Activated CD4-positive, alpha-beta T cell treated with anti-CD3 and anti-CD28 coated beads, Interleukin-2, amount 10 ng/mL, durations not matched to agents 7 days and 5 days (primary cell): Measurements from ENCODE around the gene FGD5. TPM values are rescaled to one million over a fixed set of nuclear protein-coding genes. Genes with fewer than 3 reads are reported as not detected.

Experiments
- CTCF ChIA-PET: fragments of 350-600 bp; sonication (Branson Sonifier 250); formaldehyde crosslinking; loops from one replicate; lab custom pipeline; 2021; ENCODE audit warnings: antibody characterized with exemption; lab: Charles Lee
- POLR2A ChIA-PET: fragments of 350-600 bp; sonication (Branson Sonifier 250); formaldehyde crosslinking; loops from one replicate; lab custom pipeline; 2021; ENCODE audit warnings: antibody characterized with exemption; lab: Charles Lee
- DNase-seq: peaks from one replicate; pipeline ENCODE4 v3.0.0-alpha.2; 2020
- H3K27ac Mint-ChIP-seq: one replicate; pipeline ENCODE4 v1.8.0; 2021; ENCODE audit warnings: mild to moderate bottlenecking, moderate library complexity, mixed read lengths
- H3K27me3 Mint-ChIP-seq: one replicate; pipeline ENCODE4 v1.8.0; 2021; ENCODE audit warnings: mixed read lengths
- H3K36me3 Mint-ChIP-seq: one replicate; pipeline ENCODE4 v1.8.0; 2021; ENCODE audit warnings: low read depth, mixed read lengths
- H3K4me1 Mint-ChIP-seq: one replicate; pipeline ENCODE4 v1.8.0; 2021; ENCODE audit warnings: mixed read lengths
- H3K4me3 Mint-ChIP-seq: one replicate; pipeline ENCODE4 v1.8.0; 2021; ENCODE audit warnings: mild to moderate bottlenecking, moderate library complexity, mixed read lengths
- H3K9me3 Mint-ChIP-seq: one replicate; pipeline ENCODE4 v1.8.0; 2021; ENCODE audit warnings: mixed read lengths
- total RNA-seq, 2 experiments: library from RNA; stranded (reverse); gene quantifications; one replicate each; pipeline ENCODE4 v1.2.3, GENCODE V29; 2021

FGD5 gene
- total RNA-seq, 2 experiments from 2014 or later, result 0.15 to 0.17 TPM

DNA sequence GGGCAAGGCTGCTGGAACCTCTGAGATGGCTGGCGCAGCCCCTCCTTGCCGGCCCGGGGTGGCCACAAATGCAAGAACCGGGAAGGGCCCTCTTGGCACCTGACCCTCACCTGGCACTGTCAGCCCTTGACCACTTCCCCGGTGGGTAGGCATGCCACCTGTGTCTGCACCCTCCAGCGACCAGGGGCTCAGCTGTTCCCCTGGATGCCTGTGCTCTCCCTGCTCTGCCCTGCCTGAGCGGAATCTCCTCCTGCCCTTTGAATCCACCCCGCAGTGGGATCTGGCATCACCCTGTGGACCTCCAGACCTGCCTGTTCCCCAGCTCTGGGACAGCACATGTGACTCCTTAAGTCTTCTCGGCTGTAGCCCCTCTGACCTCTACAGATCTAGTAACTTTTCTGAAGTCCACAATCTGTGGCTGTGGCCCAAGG is 26.1 kb upstream of the FGD5 start:
- no peak overlapping the region for H3K27ac Mint-ChIP-seq
- H3K27me3 Mint-ChIP-seq, result peaks cover 8% of the 10 kb centered on the region
- CTCF ChIA-PET, result interaction anchor here (2.2 kb wide), 1 partner anchor 128 kb away, joined by 9 read pairs; no protein-coding TSS in a partner anchor
- H3K9me3 Mint-ChIP-seq, result no peaks in the 10 kb centered on the region
- no peaks in the 10 kb centered on the region for H3K36me3 Mint-ChIP-seq
- H3K4me1 Mint-ChIP-seq, result peaks cover 4% of the 10 kb centered on the region
- POLR2A ChIA-PET, result no interaction called here
- no peak overlapping the region for H3K4me3 Mint-ChIP-seq
- DNase-seq, result no peak

DNA sequence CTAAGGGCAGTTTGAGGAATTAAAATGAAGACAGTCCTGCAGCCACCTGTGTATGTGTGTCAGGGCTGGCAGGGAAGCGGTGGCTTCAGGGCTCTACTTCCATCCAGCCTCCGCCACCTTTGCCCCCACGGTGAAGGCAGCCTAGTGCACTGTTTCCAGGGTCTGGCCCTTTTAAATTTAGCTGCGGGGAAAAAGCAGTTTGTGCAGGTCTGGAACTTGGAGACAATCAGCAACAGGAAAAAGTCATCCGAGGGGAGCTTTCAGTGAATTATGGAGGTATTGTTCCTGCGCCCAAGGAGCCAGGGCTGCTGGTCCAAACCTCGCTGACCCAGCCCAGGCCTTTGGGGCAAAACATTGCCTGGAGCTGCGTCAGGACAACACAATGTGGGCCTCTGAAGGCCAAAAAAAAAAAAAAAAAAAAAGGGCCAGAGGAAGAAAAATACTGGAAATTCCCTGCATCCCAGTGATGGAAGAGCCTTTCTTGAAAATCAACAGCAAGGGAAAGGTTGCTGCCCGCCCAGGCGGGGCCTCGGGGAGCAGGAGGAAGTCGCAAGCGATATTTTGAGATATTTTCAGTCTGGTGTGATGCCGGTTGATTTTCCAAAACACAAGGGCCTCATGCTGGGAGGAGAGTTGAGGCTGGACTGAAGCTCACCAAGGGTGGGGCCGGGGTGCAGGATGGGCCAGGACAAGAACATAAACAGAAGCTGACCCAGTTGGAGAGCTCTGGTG is 25.5 kb upstream of the FGD5 start:
- Mint-ChIP-seq H3K27me3 (peaks cover 10% of the 10 kb centered on the region), H3K4me3 (no peak overlapping the region), H3K4me1 (peaks cover 4% of the 10 kb centered on the region), H3K9me3 (no peaks in the 10 kb centered on the region), H3K36me3 (no peaks in the 10 kb centered on the region), H3K27ac (no peak overlapping the region)
- ChIA-PET POLR2A (no interaction called here), CTCF (no interaction called here)
- no peak for DNase-seq

DNA sequence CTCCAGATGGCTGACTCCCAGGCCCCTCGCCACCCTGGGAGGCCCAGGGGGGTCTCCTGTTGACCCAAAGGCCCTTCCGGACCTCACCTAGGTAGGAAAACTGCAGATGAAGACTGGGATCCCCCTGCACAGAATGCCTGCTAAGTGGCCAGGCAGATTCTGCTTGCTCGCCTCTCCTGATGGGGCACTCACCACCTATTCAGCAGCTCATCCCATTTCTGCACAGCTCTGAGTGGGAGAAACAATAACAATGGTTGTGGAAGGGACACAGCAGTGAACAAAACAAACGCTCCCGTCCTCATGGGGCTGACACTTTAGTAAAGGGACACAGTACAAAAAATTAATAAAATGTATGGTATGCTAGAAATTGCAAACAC is 24.9 kb upstream of the FGD5 start:
- Mint-ChIP-seq H3K36me3 (no peaks in the 10 kb centered on the region), H3K27ac (no peak overlapping the region), H3K9me3 (no peaks in the 10 kb centered on the region), H3K4me1 (peaks cover 4% of the 10 kb centered on the region), H3K4me3 (no peak overlapping the region), H3K27me3 (peaks cover 10% of the 10 kb centered on the region)
- DNase-seq, result no peak
- POLR2A ChIA-PET, result no interaction called here
- CTCF ChIA-PET, result no interaction called here

DNA sequence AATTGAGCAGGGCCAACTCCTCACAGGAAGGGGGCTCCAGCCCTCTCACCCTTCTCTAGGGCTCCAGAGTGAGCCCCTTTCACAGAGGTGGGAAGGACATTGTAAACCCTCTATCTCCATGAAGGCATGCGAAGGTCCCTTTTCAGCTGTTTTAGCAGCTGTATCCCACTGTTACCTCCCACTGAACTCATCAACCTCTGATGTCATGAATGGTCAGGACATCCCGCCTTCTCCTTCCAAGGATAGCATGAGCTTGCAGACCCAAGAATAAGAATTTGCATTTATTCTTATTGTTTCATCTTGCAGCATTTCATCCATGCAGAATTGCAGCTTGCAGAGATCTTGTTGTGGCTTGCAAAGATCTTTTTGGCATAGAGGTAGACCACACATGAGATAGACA is 24.3 kb upstream of the FGD5 start:
- no peak overlapping the region for H3K27ac Mint-ChIP-seq
- H3K4me1 Mint-ChIP-seq, result no peaks in the 10 kb centered on the region
- DNase-seq, result no peak
- ChIA-PET CTCF (no interaction called here), POLR2A (no interaction called here)
- H3K27me3 Mint-ChIP-seq, result peaks cover 13% of the 10 kb centered on the region
- H3K36me3 Mint-ChIP-seq, result no peaks in the 10 kb centered on the region
- no peaks in the 10 kb centered on the region for H3K9me3 Mint-ChIP-seq
- H3K4me3 Mint-ChIP-seq, result no peak overlapping the region

DNA sequence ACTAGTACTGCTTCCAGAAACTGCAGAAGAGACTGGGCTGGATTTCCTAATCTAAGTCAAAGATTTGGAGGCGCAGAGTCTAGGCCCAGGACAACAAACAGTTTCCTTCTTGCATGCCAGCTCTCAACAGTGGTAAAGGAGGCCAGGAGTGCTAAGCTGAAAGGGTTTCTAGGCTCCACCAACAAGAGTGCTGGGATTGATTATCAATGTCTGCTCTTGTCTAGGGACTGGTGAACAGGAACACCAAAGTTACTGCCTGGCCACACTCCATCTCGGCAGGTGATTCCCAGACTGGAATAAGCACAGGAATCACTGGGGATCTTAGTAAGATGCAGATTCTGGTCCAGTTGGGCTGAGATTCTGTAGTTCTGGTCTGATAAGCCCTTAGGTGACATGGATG is 22.8 kb upstream of the FGD5 start:
- Mint-ChIP-seq H3K4me1 (peaks cover 1% of the 10 kb centered on the region), H3K36me3 (no peaks in the 10 kb centered on the region), H3K9me3 (no peaks in the 10 kb centered on the region), H3K4me3 (no peak overlapping the region), H3K27me3 (peaks cover 13% of the 10 kb centered on the region), H3K27ac (no peak overlapping the region)
- DNase-seq, result no peak
- CTCF ChIA-PET, result no interaction called here
- POLR2A ChIA-PET, result no interaction called here

DNA sequence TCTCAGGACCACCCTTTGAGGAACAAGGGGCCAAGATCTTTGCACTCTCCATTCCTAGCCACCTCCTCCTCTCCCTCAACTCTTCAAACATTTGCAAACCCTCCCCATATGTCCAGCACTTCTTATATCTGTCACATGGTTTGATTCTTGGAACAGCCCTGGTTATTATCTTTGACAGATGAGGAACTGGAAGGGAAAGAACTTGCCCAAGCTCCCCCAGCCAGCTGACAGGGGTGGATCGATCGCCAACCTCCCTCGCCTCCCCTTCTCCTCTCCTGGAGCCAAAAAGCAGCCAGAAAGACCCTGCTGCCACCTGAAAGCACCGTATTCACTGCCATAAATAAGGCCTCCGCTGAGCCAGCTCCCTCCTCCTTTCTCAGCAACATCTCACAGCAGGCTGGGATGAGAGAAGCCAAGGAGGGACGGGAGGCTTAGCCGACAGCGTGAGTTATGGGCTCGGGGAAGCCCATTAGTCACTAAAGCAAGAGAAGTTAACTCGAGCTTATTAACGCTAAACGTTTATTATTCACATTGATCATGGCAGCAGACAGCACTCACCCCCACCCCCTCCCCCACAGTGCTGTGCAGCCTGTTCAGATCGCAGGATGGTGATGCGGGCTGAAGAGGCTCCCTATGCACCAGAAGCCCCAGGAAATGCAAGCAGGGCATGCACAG is 22.2 kb upstream of the FGD5 start:
- H3K4me3 Mint-ChIP-seq, result no peak overlapping the region
- no peak overlapping the region for H3K27ac Mint-ChIP-seq
- DNase-seq, result no peak
- peaks cover 1% of the 10 kb centered on the region for H3K4me1 Mint-ChIP-seq
- no peaks in the 10 kb centered on the region for H3K9me3 Mint-ChIP-seq
- POLR2A ChIA-PET, result no interaction called here
- H3K36me3 Mint-ChIP-seq, result no peaks in the 10 kb centered on the region
- CTCF ChIA-PET, result no interaction called here
- peaks cover 13% of the 10 kb centered on the region for H3K27me3 Mint-ChIP-seq

DNA sequence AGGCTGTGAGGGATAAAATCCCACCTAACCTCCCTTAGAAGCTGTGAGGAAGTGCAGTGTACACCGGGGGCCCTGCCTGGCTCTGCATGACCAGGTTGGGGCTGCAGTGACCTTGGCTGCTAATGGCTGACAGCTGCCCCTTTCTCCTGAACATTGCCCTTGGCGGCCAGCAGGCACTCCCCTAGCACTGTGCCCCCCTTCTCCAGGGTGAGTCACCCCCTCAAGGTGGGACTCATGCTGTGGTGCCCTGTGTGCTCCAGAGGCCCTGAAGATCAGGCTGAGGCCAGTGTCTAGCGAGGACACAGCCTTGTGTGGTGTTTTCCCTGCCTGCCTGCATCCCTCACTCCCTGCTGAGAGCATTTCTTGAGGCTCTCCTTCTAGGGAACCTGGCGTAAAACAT is 21.0 kb upstream of the FGD5 start:
- Mint-ChIP-seq H3K9me3 (no peaks in the 10 kb centered on the region), H3K4me3 (no peak overlapping the region), H3K4me1 (peaks cover 1% of the 10 kb centered on the region), H3K36me3 (no peaks in the 10 kb centered on the region), H3K27ac (no peak overlapping the region), H3K27me3 (peaks cover 12% of the 10 kb centered on the region)
- CTCF ChIA-PET, result interaction anchor here (0.8 kb wide), 1 partner anchor 123 kb away, joined by 3 read pairs; no protein-coding TSS in a partner anchor
- DNase-seq, result no peak
- POLR2A ChIA-PET, result no interaction called here

DNA sequence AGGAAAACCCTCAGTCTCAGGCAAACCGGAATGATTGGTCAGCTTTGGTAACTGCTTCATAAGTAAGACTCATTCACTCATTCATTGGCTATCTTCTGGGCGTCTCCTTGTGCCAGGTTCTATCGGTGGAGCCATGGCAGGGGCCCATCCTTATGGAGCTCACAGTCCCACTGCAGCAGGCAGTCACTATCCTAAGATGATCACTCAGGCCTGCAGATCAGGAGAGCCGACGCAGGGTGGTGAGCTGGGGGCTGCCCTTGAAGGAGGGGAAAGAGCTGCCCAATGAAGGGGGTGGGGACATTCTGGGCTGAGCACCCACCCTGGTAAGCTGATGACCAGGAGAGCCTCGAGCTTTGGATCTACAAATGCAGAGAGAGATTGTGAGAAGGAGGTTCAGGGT is 20.5 kb upstream of the FGD5 start:
- CTCF ChIA-PET, result interaction anchor here (0.8 kb wide), 1 partner anchor 123 kb away, joined by 3 read pairs; no protein-coding TSS in a partner anchor
- H3K27me3 Mint-ChIP-seq, result peaks cover 15% of the 10 kb centered on the region
- no peak overlapping the region for H3K27ac Mint-ChIP-seq
- no peak for DNase-seq
- POLR2A ChIA-PET, result no interaction called here
- no peak overlapping the region for H3K4me3 Mint-ChIP-seq
- H3K9me3 Mint-ChIP-seq, result no peaks in the 10 kb centered on the region
- peaks cover 4% of the 10 kb centered on the region for H3K4me1 Mint-ChIP-seq
- no peaks in the 10 kb centered on the region for H3K36me3 Mint-ChIP-seq

DNA sequence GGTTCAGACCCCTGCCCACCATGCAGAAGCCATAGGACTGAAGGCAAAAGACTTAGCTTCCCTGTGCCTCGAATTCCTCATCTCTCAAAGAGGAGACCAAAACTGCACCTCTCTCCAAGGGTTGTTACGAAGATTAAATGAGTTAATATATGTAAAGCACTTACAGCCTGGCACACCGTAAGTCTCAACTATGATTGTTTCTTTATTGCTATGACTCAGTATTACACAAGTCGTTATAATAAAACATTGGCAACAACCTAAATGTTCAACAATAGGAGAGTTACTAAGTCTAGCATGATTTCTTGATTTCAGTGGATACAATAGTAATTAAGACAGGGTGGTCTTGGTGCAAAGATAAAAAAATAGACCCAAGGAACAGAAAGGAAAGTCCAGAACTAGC is 19.6 kb upstream of the FGD5 start:
- Mint-ChIP-seq H3K27me3 (peaks cover 21% of the 10 kb centered on the region), H3K4me3 (no peak overlapping the region), H3K36me3 (no peaks in the 10 kb centered on the region), H3K4me1 (peaks cover 9% of the 10 kb centered on the region), H3K27ac (no peak overlapping the region), H3K9me3 (no peaks in the 10 kb centered on the region)
- ChIA-PET CTCF (no interaction called here), POLR2A (no interaction called here)
- DNase-seq, result no peak

DNA sequence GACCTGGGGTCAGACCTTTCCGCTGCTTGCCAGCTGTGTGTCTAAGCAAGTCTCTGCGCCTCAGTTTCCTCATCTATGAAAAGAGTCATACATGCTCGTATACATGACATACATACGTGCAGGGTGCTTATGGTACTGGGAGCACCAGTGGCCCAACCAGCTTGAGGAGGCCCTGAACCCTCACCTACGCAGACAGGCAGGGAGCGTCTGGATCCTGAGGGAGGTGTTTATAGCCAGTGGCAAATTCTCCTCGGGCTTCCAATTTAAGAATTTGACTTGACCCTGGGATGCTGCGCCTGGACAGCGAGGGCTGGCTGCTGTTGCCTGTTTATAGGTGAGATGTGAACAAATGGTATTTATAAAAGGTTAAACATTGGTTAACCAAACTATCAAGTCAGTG is 17.7 kb upstream of the FGD5 start:
- Mint-ChIP-seq H3K27ac (no peak overlapping the region), H3K4me1 (peaks cover 22% of the 10 kb centered on the region), H3K9me3 (no peaks in the 10 kb centered on the region), H3K36me3 (no peaks in the 10 kb centered on the region), H3K27me3 (peaks cover 32% of the 10 kb centered on the region), H3K4me3 (no peak overlapping the region)
- DNase-seq, result no peak
- CTCF ChIA-PET, result no interaction called here
- POLR2A ChIA-PET, result no interaction called here

DNA sequence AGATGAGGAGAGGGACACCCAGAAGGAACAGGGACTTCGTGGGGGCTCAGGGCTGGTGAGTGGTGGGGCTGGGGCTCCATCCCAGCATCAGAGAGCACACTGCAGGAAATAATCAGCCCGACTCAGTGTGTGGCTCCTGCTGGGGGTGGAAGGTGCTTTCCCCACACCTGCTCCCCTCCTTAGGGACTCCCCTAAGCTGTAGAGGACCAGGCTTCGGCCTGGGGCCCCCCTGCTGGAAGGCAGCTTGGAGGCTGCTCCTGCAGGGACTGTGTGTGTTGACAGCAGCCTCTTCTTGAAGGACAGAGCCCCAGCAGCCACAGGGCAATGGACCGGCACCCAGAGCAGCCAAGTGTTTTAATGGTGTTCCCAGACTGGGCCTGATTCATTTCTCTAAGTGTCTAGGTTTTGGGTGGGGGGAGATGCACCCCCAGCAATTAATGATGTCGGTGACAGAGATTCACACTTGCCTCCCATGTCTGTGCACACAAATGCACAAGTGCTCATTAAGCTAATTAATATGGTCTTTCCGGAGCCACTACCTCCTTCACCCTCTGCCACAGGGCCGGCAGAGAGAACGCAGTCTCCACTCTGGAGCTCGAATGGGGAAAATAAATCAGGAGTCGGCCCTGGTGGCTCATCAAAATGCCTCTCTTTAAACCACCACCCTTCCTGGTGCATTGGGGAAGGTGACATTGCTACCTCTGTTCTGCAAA is 16.9 kb upstream of the FGD5 start:
- Mint-ChIP-seq H3K27me3 (peaks cover 40% of the 10 kb centered on the region), H3K4me1 (peaks cover 30% of the 10 kb centered on the region), H3K27ac (no peak overlapping the region), H3K9me3 (no peaks in the 10 kb centered on the region), H3K4me3 (no peak overlapping the region), H3K36me3 (no peaks in the 10 kb centered on the region)
- ChIA-PET CTCF (interaction anchor here (1.0 kb wide), 1 partner anchor 78 kb away, joined by 3 read pairs; no protein-coding TSS in a partner anchor), POLR2A (no interaction called here)
- no peak for DNase-seq

DNA sequence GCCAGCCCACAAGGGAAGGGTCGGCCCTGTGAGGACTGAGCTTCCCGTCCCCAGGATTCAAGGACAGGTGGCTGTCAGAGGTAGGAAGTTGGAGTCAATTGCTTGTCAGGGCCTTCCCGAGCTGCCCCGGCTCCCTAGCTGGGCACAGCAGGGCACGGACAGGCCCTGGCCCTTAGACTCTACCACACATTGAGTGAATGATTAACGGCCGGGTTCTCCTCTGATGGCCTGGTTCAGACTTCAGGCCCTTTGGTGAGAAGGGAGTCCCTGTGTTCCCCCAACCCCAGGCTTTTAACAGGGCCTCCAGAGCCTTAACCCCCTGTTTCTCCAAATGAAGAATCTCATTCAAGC is 16.4 kb upstream of the FGD5 start:
- ChIA-PET CTCF (interaction anchor here (1.0 kb wide), 1 partner anchor 79 kb away, joined by 3 read pairs; no protein-coding TSS in a partner anchor), POLR2A (no interaction called here)
- Mint-ChIP-seq H3K4me3 (no peak overlapping the region), H3K4me1 (peaks cover 32% of the 10 kb centered on the region), H3K27me3 (peaks cover 44% of the 10 kb centered on the region), H3K27ac (no peak overlapping the region), H3K36me3 (no peaks in the 10 kb centered on the region), H3K9me3 (no peaks in the 10 kb centered on the region)
- DNase-seq, result no peak
